Activated naive CD8-positive, alpha-beta T cell treated with anti-CD3 and anti-CD28 coated beads for 36 hours (primary cell): ENCODE results near the gene OPN4. TPM values are rescaled to one million over a fixed set of nuclear protein-coding genes. Genes with fewer than 3 reads are reported as not detected.

Experiments used
- DNase-seq: peaks from one replicate; pipeline ENCODE4 v3.0.0; 2021
- H3K27ac Mint-ChIP-seq: one replicate; pipeline ENCODE4 v1.8.0; 2022; ENCODE audit warnings: mild to moderate bottlenecking, moderate library complexity, mixed read lengths
- H3K27me3 Mint-ChIP-seq: one replicate; pipeline ENCODE4 v1.8.0; 2022; ENCODE audit warnings: mild to moderate bottlenecking, mixed read lengths
- H3K36me3 Mint-ChIP-seq: one replicate; pipeline ENCODE4 v1.8.0; 2021; ENCODE audit warnings: mild to moderate bottlenecking, mixed read lengths
- H3K4me1 Mint-ChIP-seq: one replicate; pipeline ENCODE4 v1.8.0; 2021; ENCODE audit warnings: mixed read lengths
- H3K4me3 Mint-ChIP-seq: one replicate; pipeline ENCODE4 v1.8.0; 2022; ENCODE audit warnings: mild to moderate bottlenecking, moderate library complexity, mixed read lengths
- H3K9me3 Mint-ChIP-seq: one replicate; pipeline ENCODE4 v1.8.0; 2022; ENCODE audit warnings: mixed read lengths
- total RNA-seq, 2 experiments: library from RNA; stranded (reverse); gene quantifications; one replicate each; pipeline ENCODE4 v1.2.3, GENCODE V29; 2021

The OPN4 gene
- total RNA-seq, 2 experiments from 2014 or later, result not detected

DNA sequence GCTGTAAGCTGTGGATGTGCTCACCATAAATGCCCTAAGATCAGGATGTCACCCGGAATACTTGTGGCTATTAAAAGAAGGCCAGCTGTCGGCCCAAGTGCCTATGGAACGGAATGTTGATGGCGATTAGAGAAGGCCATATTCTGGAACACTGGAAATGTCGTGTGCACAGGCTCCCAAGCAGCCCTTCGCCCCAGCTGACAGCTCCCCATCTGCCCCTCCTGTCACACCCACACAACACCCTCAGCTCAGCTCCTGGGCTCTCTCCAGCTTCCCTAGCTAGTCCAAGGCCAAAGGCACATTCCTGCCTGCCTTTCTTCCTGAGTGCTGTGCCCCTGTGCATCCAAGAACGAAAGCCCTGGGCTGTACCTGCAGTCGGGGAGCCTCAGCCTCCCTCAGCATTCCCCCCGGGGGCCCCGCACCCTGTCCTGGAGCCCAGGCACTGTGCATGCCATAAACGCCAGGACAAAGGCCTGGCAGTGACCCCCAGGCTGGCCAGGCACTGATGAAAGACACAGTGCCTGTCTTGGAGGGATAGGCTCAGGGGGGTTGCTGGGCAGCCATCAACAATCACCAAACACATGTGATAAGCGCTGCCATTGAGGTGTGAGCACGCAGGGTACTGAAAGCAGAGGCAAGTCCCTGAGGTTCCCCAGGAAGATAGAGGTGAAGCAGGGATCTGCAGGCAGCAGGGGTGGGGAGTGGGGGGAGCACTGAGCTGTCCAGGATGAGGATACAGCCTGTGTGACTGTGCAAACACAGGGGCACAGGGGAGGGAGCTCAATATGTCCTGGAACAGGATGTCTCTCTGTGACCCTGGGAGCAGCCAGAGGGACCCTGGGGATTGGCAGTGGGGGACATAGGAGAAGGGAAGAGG lies 10.2 kb downstream of the OPN4 start:
- no peaks in the 10 kb centered on the region for H3K36me3 Mint-ChIP-seq
- H3K9me3 Mint-ChIP-seq, result no peaks in the 10 kb centered on the region
- no peaks in the 10 kb centered on the region for H3K4me1 Mint-ChIP-seq
- DNase-seq, result no peak
- no peak overlapping the region for H3K4me3 Mint-ChIP-seq
- no peak overlapping the region for H3K27ac Mint-ChIP-seq
- H3K27me3 Mint-ChIP-seq, result no peaks in the 10 kb centered on the region

DNA sequence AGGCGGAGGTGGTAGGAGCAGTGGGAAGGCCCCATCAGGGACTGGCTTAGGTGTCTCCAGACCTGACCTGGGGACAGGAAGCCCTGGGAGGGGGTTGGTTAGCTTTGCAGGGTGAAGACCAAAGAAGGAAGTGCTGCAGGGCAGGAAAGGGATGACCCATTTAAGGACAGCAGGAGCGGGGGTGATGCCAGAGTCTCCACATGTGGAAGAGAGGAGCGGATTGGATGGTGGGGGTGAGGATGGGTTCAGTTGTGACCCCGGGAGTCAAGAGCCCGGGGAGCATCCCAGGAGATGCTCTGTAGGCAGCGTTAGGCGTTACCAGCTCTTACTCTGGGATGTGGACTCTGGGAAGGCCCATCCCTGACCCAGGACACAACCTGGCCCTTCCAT lies 10.9 kb downstream of the OPN4 start:
- Mint-ChIP-seq H3K27me3 (no peaks in the 10 kb centered on the region), H3K36me3 (no peaks in the 10 kb centered on the region), H3K4me1 (no peaks in the 10 kb centered on the region), H3K4me3 (no peak overlapping the region), H3K27ac (no peak overlapping the region), H3K9me3 (no peaks in the 10 kb centered on the region)
- DNase-seq, result no peak

DNA sequence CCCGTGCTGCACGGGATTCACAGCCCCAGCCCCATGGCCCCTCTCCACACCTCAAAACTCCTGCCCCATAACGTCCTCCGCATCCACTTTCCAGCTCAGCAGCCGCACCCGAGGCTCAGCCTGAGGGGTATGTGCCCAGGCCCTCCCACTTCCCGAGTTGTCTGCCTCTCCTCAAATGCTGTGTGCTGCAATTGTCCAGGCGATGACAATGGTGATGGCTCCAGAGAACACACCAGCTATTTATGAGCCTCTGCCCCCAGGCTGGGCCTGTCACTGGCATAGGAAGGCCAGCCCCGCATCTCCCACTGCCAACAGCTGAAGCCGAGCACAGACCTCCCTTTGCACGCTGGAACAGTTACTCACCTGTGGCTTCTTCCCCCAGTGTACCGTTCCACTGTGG lies 11.5 kb downstream of the OPN4 start:
- Mint-ChIP-seq H3K27me3 (no peaks in the 10 kb centered on the region), H3K4me1 (no peaks in the 10 kb centered on the region), H3K27ac (no peak overlapping the region), H3K9me3 (no peaks in the 10 kb centered on the region), H3K4me3 (no peak overlapping the region), H3K36me3 (no peaks in the 10 kb centered on the region)
- no peak for DNase-seq

DNA sequence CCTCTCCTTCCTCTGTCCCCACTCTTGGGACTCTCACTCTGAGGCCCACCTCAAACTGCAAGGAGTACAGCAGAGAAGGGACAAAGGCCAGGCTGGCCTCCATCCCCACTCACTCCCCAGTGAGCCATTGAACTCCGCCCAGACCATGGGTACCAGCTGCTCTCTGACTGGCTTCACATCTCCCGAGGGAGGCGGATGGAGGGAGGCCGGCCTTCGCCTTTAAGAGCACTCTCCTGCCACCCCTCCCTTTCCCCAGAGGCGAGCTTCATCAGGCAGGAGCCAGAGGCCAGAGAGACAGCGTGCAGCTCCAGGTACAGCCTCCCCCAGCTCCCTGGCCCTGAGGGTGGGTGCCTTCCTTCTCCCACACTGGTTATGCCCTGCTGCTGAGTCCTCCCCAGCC lies 12.2 kb downstream of the OPN4 start:
- no peak overlapping the region for H3K4me3 Mint-ChIP-seq
- H3K36me3 Mint-ChIP-seq, result no peaks in the 10 kb centered on the region

DNA sequence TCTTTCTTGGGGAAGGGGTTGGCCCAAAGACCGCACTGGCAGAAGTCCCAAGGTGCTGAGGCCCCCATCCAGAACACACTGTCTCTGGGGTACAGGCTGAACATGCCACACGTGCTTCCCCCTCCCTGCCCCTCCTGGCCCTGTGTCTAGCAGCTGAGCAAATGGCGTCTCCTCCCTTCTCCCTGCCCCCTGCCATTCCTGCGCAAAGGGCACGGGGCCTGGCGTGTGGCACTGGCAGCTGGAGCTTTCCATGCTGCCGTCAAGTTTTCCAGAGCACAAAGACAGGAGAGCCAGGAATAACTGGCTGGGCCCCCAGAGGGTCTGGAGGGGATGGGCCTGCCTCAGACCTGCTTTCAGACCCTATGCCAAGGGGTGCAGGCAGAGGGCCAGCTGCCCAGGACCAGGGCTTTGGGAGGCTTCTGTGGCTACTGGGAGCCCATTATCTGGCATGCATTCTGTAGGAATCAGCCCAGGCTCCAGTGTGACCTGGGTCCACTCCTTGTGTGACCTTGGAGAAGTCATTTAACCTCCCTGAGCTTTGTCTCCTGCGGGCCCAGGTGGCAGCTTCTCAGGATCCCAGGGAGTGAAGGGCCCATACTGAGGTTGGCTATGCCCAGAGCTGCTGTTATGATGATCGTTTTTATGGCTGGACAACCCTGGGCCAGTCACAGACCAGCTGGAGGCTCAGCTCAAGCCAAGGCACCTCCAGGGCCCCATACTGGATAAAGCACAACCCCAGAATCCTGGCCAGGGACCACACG lies 13.3 kb downstream of the OPN4 start:
- H3K36me3 Mint-ChIP-seq, result no peaks in the 10 kb centered on the region
- no peaks in the 10 kb centered on the region for H3K4me1 Mint-ChIP-seq
- no peak overlapping the region for H3K4me3 Mint-ChIP-seq
- no peaks in the 10 kb centered on the region for H3K27me3 Mint-ChIP-seq
- no peak for DNase-seq
- no peaks in the 10 kb centered on the region for H3K9me3 Mint-ChIP-seq
- H3K27ac Mint-ChIP-seq, result no peak overlapping the region

More for the DNA sequence above, 12.2 kb downstream of the OPN4 start:
- H3K9me3 Mint-ChIP-seq, result no peaks in the 10 kb centered on the region
- no peak for DNase-seq
- no peaks in the 10 kb centered on the region for H3K4me1 Mint-ChIP-seq
- H3K27me3 Mint-ChIP-seq, result no peaks in the 10 kb centered on the region
- no peak overlapping the region for H3K27ac Mint-ChIP-seq

DNA sequence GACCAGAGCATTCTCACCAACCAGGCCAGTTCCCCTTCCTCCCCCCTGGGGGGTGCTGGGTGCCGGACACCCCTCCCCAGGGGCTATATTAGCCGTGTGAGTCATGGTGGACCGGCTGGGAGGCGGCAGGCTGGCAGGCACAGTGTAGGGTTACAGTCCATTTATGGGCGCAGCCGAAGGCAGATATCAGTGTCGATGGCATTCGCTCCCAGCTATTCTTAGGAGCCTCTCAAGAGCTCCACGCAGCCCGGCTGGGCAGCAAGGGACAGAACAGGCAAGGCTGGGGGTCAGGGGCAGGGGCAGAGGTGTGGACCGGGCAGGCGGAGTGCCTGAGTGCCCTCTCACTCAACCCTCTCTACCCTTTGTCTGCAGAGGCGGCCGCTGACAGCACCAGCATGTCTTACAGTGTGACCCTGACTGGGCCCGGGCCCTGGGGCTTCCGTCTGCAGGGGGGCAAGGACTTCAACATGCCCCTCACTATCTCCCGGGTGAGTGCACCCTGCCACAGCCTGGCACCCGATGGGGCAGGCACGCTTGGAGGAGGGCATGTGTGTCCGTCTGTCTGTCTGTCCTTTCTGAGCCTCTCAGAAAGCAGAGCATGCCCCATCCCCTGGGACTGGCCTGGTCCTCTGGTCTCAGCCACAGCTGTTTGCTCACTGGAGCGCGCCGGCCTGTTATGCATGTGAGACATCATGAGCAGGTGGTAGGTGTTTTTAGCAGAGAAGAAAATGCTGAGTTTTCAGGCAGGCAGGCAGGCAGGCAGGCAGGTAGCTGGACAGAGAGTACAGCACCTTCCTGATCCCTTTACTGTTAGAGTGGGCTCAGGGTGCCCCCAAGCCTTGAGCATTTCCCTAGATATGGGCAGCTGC lies 14.2 kb downstream of the OPN4 start, which contains the start of gene LDB3:
Gene LDB3 (plus strand): TSS at position 215 of the 869 bp plus-strand sequence. CDS start 181 bp downstream, at position 396.
- no peaks in the 10 kb centered on the region for H3K36me3 Mint-ChIP-seq
- no peaks in the 10 kb centered on the region for H3K9me3 Mint-ChIP-seq
- no peaks in the 10 kb centered on the region for H3K27me3 Mint-ChIP-seq
- H3K4me1 Mint-ChIP-seq, result no peaks in the 10 kb centered on the region
- H3K27ac Mint-ChIP-seq, result no peak within 1 kb of the TSS
- no peak for DNase-seq
- H3K4me3 Mint-ChIP-seq, result no peak within 1 kb of the TSS

DNA sequence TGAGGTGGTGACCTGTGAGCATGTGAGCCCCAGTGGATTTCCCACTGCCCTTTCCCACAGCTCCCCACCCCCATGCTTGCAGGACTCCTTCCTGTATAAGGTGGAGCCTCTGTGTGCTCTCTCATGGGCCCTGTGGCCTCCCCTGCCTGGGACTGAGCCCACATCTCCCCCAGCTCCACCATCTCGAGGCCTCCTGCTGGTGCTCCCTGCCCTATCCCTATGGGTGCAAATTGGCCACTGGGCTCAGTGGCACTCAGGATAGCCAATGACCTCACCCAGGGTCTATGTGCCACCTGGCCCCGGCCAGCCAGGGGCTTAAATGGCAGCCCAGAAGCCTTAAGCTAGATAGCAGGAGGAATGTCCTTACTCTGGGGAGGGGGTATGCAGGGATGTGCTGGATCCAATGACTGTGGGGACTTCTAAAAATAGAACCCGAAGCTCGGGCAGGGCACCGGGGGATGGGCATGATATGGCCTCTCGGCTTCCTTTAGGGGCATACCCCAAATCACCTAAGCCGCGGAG lies 16.0 kb downstream of the OPN4 start:
- Mint-ChIP-seq H3K4me1 (no peaks in the 10 kb centered on the region), H3K4me3 (no peak overlapping the region), H3K9me3 (no peaks in the 10 kb centered on the region)

DNA sequence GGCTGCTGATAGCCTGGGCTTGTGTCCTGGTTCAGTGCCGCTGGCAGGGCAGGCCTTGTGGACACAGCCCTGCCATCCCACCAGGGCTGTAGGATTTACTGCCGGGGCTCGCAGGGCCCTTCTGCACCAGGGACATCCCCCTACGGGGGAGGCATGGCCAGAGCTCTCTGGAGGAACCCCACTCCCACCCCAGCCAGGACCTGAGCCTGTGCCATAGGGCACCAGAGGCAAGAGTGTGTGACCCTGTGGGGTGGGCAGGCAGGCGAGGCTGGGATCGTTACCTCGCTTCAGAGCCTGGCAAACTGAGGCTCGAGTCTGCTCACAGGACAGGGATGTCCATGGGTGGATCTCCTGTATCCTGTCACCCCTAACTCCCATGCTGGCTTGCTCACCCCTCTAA lies 16.5 kb downstream of the OPN4 start:
- no peak for DNase-seq
- no peaks in the 10 kb centered on the region for H3K9me3 Mint-ChIP-seq
- no peak overlapping the region for H3K27ac Mint-ChIP-seq
- no peak overlapping the region for H3K4me3 Mint-ChIP-seq
- H3K4me1 Mint-ChIP-seq, result no peaks in the 10 kb centered on the region
- H3K27me3 Mint-ChIP-seq, result no peaks in the 10 kb centered on the region
- H3K36me3 Mint-ChIP-seq, result no peaks in the 10 kb centered on the region

More for the DNA sequence above, 16.0 kb downstream of the OPN4 start:
- no peaks in the 10 kb centered on the region for H3K27me3 Mint-ChIP-seq
- no peak overlapping the region for H3K27ac Mint-ChIP-seq
- H3K36me3 Mint-ChIP-seq, result no peaks in the 10 kb centered on the region
- no peak for DNase-seq

DNA sequence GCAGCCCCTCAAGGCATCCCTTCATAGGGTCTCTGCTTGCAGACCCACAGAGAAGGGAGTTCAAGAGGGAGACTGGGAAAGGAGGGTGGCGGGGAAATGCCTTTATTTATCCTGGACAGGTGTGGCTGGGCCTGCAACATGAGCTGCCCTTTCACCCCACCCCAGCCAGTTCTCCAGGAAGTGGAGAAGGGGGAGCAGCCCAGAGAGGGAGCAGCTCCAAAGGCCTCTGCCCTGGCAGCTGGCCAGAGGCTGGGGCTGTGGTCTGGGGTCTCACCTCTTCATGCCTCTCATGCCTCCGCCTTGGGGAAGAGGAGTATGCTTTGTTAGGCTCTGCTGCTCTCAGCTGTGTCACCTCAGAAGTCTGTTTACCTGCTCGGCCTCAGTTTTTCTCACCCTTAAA lies 17.1 kb downstream of the OPN4 start:
- no peaks in the 10 kb centered on the region for H3K4me1 Mint-ChIP-seq
- no peaks in the 10 kb centered on the region for H3K27me3 Mint-ChIP-seq
- H3K36me3 Mint-ChIP-seq, result no peaks in the 10 kb centered on the region
- H3K9me3 Mint-ChIP-seq, result no peaks in the 10 kb centered on the region
- no peak overlapping the region for H3K4me3 Mint-ChIP-seq
- no peak for DNase-seq
- H3K27ac Mint-ChIP-seq, result no peak overlapping the region

DNA sequence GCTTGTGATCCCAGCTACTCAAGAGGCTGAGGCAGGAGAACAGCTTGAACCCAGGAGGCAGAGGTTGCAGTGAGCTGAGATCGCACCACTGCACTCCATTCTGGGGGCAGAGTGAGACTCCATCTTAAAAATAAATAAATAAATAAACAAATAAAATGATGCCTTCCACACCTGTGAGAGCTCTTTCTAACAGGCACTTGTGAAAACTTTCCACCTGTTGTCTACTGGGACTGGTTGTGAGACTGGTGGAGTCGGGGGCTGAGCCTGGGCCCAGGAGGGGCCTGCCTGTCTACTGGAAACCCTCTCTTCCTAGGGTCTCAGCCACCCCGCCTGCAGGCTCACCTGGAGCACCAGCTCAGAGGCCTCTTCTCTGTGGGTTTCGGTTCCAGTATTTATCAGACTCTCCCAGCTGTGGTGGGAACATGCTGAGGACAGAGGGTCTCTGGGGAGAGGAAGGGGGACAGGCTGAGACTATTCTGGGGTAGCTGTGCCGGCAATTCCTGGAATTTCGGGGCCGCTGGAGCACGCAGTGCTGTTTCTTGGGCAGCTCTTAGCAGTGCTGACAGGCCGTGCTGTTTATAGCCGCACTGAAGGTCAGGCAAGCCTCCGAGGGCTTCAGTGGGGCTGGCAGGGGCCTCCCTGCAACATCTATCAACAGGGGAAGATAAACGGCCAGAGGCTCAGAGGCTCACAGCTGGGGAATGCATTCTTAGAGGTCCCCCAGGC lies 17.8 kb downstream of the OPN4 start:
- no peak overlapping the region for H3K4me3 Mint-ChIP-seq
- no peaks in the 10 kb centered on the region for H3K4me1 Mint-ChIP-seq
- no peak for DNase-seq
- no peaks in the 10 kb centered on the region for H3K27me3 Mint-ChIP-seq
- H3K27ac Mint-ChIP-seq, result no peak overlapping the region
- no peaks in the 10 kb centered on the region for H3K36me3 Mint-ChIP-seq
- no peaks in the 10 kb centered on the region for H3K9me3 Mint-ChIP-seq

DNA sequence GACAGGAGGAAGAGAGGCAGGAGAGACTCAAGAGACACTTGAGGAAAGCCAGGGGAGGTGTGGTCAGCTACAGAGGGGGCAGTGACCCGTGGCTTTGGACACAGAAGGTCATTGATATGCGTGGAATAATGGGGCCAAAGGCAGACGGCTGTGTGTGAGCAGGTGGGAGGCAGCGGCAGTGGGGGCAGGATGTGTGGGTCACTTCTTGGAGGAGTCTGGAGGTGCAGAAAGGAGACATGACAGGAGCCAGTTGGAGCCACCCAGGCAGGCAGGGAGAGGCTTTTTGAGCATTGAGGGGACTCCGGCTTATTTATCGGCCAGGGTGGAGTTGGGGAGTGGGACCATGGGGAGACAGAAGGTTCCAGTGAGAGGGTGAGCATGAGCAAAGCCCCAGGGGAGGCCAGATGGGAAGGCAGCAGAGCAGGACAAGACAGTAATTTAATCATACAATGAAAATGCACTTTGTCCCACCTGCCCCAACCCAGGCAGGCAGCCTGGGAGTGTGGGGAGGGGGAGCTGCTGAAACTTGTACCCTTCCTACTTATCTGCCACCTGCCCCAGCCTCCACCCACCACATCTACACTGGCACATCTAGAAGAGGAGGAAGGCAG lies 19.0 kb downstream of the OPN4 start:
- no peak overlapping the region for H3K4me3 Mint-ChIP-seq
- DNase-seq, result no peak
- H3K9me3 Mint-ChIP-seq, result no peaks in the 10 kb centered on the region
- no peaks in the 10 kb centered on the region for H3K4me1 Mint-ChIP-seq
- no peaks in the 10 kb centered on the region for H3K36me3 Mint-ChIP-seq
- H3K27ac Mint-ChIP-seq, result no peak overlapping the region
- no peaks in the 10 kb centered on the region for H3K27me3 Mint-ChIP-seq

DNA sequence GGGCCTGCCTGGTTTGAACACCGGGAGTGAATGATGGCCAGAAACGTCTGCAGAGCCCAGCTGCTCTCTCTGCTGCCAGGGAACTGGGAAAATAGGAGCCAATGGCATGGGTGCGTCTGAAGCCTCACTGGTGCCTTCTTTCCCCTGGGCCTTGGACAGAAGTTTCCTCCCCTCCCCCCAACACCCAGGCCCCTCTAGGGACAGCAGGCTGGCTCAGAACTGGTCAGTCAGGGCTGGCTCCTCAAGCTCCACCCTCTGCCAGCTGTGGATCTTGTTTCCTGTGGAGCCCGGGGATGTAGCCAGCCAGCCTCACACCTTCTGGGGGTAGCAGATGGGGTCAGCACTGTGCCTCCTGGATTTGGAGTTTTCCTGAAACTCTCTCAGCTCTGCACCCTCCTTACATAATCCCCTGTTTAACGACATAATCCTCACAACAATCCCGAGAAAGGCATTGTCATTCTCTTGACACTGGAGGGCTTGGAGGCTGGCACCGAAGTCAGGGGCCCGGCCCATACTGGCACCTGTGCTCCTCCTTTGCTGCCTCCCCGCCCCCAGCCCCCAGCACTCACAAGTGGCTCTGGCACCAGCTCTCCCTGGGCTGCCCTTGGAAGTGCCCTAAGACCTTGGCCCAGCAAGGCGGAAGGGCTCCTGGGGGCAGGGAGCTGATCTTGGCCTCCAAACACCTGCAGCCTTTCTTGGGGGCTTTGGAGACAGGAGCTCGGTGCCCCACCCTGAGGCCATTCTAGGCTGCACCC lies 19.7 kb downstream of the OPN4 start:
- H3K4me1 Mint-ChIP-seq, result no peaks in the 10 kb centered on the region
- no peaks in the 10 kb centered on the region for H3K36me3 Mint-ChIP-seq
- H3K27ac Mint-ChIP-seq, result no peak overlapping the region
- no peak overlapping the region for H3K4me3 Mint-ChIP-seq
- H3K27me3 Mint-ChIP-seq, result no peaks in the 10 kb centered on the region
- H3K9me3 Mint-ChIP-seq, result no peaks in the 10 kb centered on the region
- DNase-seq, result no peak

DNA sequence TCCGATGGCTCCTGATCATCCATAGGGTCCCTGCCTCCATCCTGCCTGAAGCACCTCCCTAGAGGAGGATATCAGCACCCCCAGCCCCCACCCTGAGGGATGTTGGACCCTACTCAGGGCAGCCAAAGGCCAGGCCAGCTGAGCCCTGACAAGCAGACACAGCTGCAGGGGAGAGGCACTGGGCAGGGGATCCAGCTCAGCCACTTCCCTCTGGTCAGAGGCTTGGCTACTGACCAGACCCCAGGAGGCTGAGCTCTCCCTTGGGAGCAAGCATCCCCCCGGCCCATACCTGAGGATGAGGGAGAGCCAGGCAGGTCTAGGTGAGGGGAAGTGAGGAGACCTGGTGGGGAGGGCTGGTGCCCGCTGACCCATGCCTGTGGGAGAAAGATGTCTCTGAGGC lies 20.6 kb downstream of the OPN4 start:
- Mint-ChIP-seq H3K27me3 (no peaks in the 10 kb centered on the region), H3K27ac (no peak overlapping the region), H3K9me3 (no peaks in the 10 kb centered on the region), H3K4me3 (no peak overlapping the region), H3K4me1 (no peaks in the 10 kb centered on the region), H3K36me3 (no peaks in the 10 kb centered on the region)
- DNase-seq, result no peak
